Heart right ventricle (tissue), 16 donors: ENCODE results near the gene JADE2. TPM values are rescaled to one million over a fixed set of nuclear protein-coding genes. Genes with fewer than 3 reads are reported as not detected.
A peak's percentile ranks its signal among the peaks of the same experiment; 100 is the strongest.

Experiments used
- ATAC-seq, 8 donors: fragments of 200-7000 bp; cut with Tn5 transposase; one replicate each; pipeline ENCODE4 v1.9.1; 2020; ENCODE audit warnings: mild to moderate bottlenecking in 8 of 8, moderate library complexity in 8 of 8, moderate number of reproducible peaks in 1 of 8
- DNase-seq, 2 donors: peaks; one replicate each; pipeline ENCODE4 v3.0.0-alpha.2; 2020
- H3K27ac ChIP-seq, 10 donors: fragments of 200-600 bp; sonication (generic) in 2 of 10; one replicate each; pipeline versions ENCODE4 v1.5.0 to v1.8.0; 2020 to 2022; ENCODE audit warnings: mild to moderate bottlenecking in 3 of 10
- H3K27me3 ChIP-seq, 7 donors: fragments of 200-600 bp; one replicate each; pipeline ENCODE4 v1.8.0; 2021 to 2022; ENCODE audit warnings: mild to moderate bottlenecking in 2 of 7
- H3K36me3 ChIP-seq, 9 donors: fragments of 200-600 bp; sonication (generic) in 1 of 9; one replicate each; pipeline versions ENCODE4 v1.5.0 to v1.8.0; 2020 to 2022; ENCODE audit warnings: mild to moderate bottlenecking in 2 of 9
- H3K4me1 ChIP-seq, 9 donors: fragments of 200-600 bp; sonication (generic) in 1 of 9; one replicate each; pipeline versions ENCODE4 v1.5.0 to v1.8.0; 2020 to 2022; ENCODE audit warnings: mild to moderate bottlenecking in 4 of 9
- H3K4me3 ChIP-seq, 10 donors: fragments of 200-600 bp; sonication (generic) in 2 of 10; one replicate each; pipeline versions ENCODE4 v1.5.0 to v1.8.0; 2020 to 2022; ENCODE audit warnings: mild to moderate bottlenecking in 7 of 10, moderate library complexity in 2 of 10
- H3K9me3 ChIP-seq, 11 donors: fragments of 200-600 bp in 10 of 11; sonication (generic) in 2 of 11; one replicate each; pipeline versions ENCODE4 v1.5.0 to v1.8.0; 2013 to 2022; ENCODE audit warnings: mild to moderate bottlenecking in 2 of 11, control low read depth in 1 of 11, moderate library complexity in 1 of 11
- CTCF ChIP-seq, 9 donors: fragments of 200-600 bp; sonication (generic) in 2 of 9; IDR thresholded peaks; one replicate each; pipeline versions ENCODE4 v1.5.0 to v1.8.0; 2021 to 2022; ENCODE audit warnings: antibody characterized with exemption in 9 of 9, mild to moderate bottlenecking in 5 of 9, moderate library complexity in 1 of 9
- WGBS, 2 donors: extraction: QIAGEN DNeasy Blood & Tissue Kit; methylation state at CpG; one replicate each; pipeline ENCODE4 v1.1.7; 2013; ENCODE audit warnings: inconsistent platforms in 1 of 2; 5-methylcytosine and 5-hydroxymethylcytosine counted together
- intact Hi-C, 10 donors: fragments of 100-400 bp; cut with DNase I; formaldehyde crosslinking; loops; one replicate each; pipeline versions ENCODE4 v1.11.1 to v1.14.2; 2022
- polyA plus RNA-seq, 2 donors: library from polyadenylated mRNA; stranded (reverse); fragments of 200-250 nt; gene quantifications; one replicate each; pipeline ENCODE4 v1.2.3, GENCODE V29; 2013
- total RNA-seq, 10 donors: library from RNA; stranded (reverse); fragmentation: NEBNext Ultra II Directional in 3 of 10; extraction: Animal tissue kit (Norgen Biotek cat#: 25700) in 3 of 10; gene quantifications; one replicate each; pipeline versions ENCODE4 v1.2.1 to v1.2.4, GENCODE V29; 2021 to 2023
- donor health status: Arrhythmogenic right ventricular cardiomyopathy.
- donor health status: ischemic (EF 13 %, LVEDD 7.1; RV severe dilation, severe dysfunction).
- donor health status: healthy with polysubstance abuse.
- donor health status: DM: no; HTN: yes; CAD: no.
- donor health status: DM: no; HTN: no; CAD: no.
- donor health status: ischemic (EF 25% LVEDD 6.9; RV normal size, moderate dysfunction).
- donor health status: ischemic (EF 25% LVEDD 5.7; RV mildly dilated, moderate dysfunction).
- donor health status: healthy.
- donor health status: DM: yes; HTN: yes; CAD: no.
- donor health status: Ischemic cardiomyopathy.
- donor health status: ischemic (EF 35%, LVEDD 5.7; RV mildly dilated, moderate dysfunction).
- donor health status: nonischemic (EF 11% LVEDD 7.7; RV severe dilation, severe dysfunction).
- donor health status: DM: yes; HTN: yes; CAD: no.
- donor health status: PGD.
- donor health status: ischemic (EF 29% LVEDD 5.4; RV normal size, mild dysfunction).
- donor health status: nonischemic (EF 23%, LVEDD 6.1; RV moderate dilation, normal function).

JADE2 gene
- total and polyA plus RNA-seq, 12 donors, result 5.4 to 38.5 (median 23.9) TPM

- Histone ChIP-seq H3K27ac (no peak overlapping the region), H3K9me3 (no peaks in the 10 kb centered on the region), H3K4me3 (peak overlapping the region in 5 of 10 donors; percentile 7 to 31 (median 15)), H3K4me1 (peaks cover 4 to 26% (median 16%) of the 10 kb centered on the region in 9 donors), H3K36me3 (no peaks in the 10 kb centered on the region), H3K27me3 (no peaks in the 10 kb centered on the region)
- intact Hi-C loops, result loop anchor here in 9 of 10 donors (2.0 to 10.0 kb wide), 7 partner anchors 172 to 405 kb away; partner anchors contain the start of genes CDKN2AIPNL (in 1 of the 9) and UBE2B (in 1 of the 9)
- peak; percentile 78 to 89 for DNase-seq
- WGBS, 2 donors, result 19% methylated on average over 13 of the region's 13 CpGs
- peak; percentile 82 to 93 (median 88) for ATAC-seq
- TF ChIP-seq CTCF (IDR thresholded peaks at IDR 0.05), result peak; percentile 65 to 92 (median 81)
These were observed 61.5 kb downstream of the JADE2 start for GRCh38 chr5:134586866-134587524.

GRCh38 chr5:134590992-134591659 is 65.7 kb downstream of the JADE2 start:
- 46 to 52% methylated on average over 5 of the region's 5 CpGs for WGBS, 2 donors
- peaks cover 0 to 39% (median 18%) of the 10 kb centered on the region in 9 donors for H3K4me1 ChIP-seq
- DNase-seq (no peak), ATAC-seq (peak in 5 of 8 donors; percentile 18 to 51 (median 18))
- no peaks in the 10 kb centered on the region for H3K9me3 ChIP-seq
- no peaks in the 10 kb centered on the region for H3K27me3 ChIP-seq
- H3K27ac ChIP-seq, result peak overlapping the region in 7 of 10 donors; percentile 20 to 68 (median 50)
- no peak overlapping the region for H3K4me3 ChIP-seq
- TF ChIP-seq CTCF (IDR thresholded peaks at IDR 0.05), result no peak
- H3K36me3 ChIP-seq, result no peaks in the 10 kb centered on the region
- intact Hi-C loops, result loop anchor here in 1 of 10 donors (10.0 kb wide), 1 partner anchor 406 kb away; no protein-coding TSS in a partner anchor

- 43 to 47% methylated on average over 7 of the region's 7 CpGs for WGBS, 2 donors
- DNase-seq, result no peak
- H3K4me3 ChIP-seq, result no peak overlapping the region
- H3K27ac ChIP-seq, result peak overlapping the region in 8 of 10 donors; percentile 27 to 74 (median 62)
- peaks cover 0 to 33% (median 14%) of the 10 kb centered on the region in 9 donors for H3K4me1 ChIP-seq
- H3K27me3 ChIP-seq, result no peaks in the 10 kb centered on the region
- H3K36me3 ChIP-seq, result no peaks in the 10 kb centered on the region
- intact Hi-C loops, result loop anchor here in 1 of 10 donors (10.0 kb wide), 1 partner anchor 407 kb away; no protein-coding TSS in a partner anchor
- TF ChIP-seq CTCF (IDR thresholded peaks at IDR 0.05), result no peak
- ATAC-seq, result peak in 7 of 8 donors; percentile 38 to 73 (median 60)
- no peaks in the 10 kb centered on the region for H3K9me3 ChIP-seq
These were observed 66.8 kb downstream of the JADE2 start for GRCh38 chr5:134592141-134592746.

GRCh38 chr5:134594336-134594735 is 68.9 kb downstream of the JADE2 start:
- Histone ChIP-seq H3K27ac (peak overlapping the region in 1 of 10 donors; percentile 44), H3K4me1 (peaks cover 0 to 32% (median 14%) of the 10 kb centered on the region in 9 donors), H3K9me3 (no peaks in the 10 kb centered on the region), H3K36me3 (no peaks in the 10 kb centered on the region), H3K27me3 (no peaks in the 10 kb centered on the region), H3K4me3 (no peak overlapping the region)
- DNase-seq (no peak), ATAC-seq (no peak)
- 86 to 88% methylated on average over 7 of the region's 7 CpGs for WGBS, 2 donors
- intact Hi-C loops, result loop anchor here in 1 of 10 donors (10.0 kb wide), 1 partner anchor 410 kb away; no protein-coding TSS in a partner anchor
- no peak for TF ChIP-seq CTCF (IDR thresholded peaks at IDR 0.05)
